GM13977 (cell line): ENCODE data around the gene STX8.
"Not testable (repeated sequence)": the region's sequence is repeated elsewhere in the genome, so short reads cannot be mapped to it uniquely, and the experiment has no call there.

ENCODE experiments used
- DNase-seq: peaks from one replicate; pipeline ENCODE4 v3.0.0; 2012; ENCODE audit warnings: low spot score
- in situ Hi-C: fragments of 300-500 bp; cut with MboI; formaldehyde crosslinking; loops from one replicate; pipeline ENCODE4 v1.12.0; 2022; ENCODE audit warnings: low sequenced_read_pairs, low pct_unique_long_range_greater_than_20kb, mixed read lengths, inconsistent platforms; ENCODE audit not compliant: unreplicated experiment
- TF ChIP-seq, protein P1 (sequence below): IDR thresholded peaks from 2 replicates; pipeline ENCODE4 v1.5.1; 2012; ENCODE audit warnings: mild to moderate bottlenecking, control low read depth; ENCODE audit not compliant: insufficient read depth; ENCODE audit errors: extremely low read depth, missing control alignments

STX8 gene

GRCh38 chr17:9382626-9383025 lies 193.0 kb downstream of the STX8 start:
- no peak for DNase-seq
- in situ Hi-C loops: no loop called here
- TF ChIP-seq, protein P1, sequence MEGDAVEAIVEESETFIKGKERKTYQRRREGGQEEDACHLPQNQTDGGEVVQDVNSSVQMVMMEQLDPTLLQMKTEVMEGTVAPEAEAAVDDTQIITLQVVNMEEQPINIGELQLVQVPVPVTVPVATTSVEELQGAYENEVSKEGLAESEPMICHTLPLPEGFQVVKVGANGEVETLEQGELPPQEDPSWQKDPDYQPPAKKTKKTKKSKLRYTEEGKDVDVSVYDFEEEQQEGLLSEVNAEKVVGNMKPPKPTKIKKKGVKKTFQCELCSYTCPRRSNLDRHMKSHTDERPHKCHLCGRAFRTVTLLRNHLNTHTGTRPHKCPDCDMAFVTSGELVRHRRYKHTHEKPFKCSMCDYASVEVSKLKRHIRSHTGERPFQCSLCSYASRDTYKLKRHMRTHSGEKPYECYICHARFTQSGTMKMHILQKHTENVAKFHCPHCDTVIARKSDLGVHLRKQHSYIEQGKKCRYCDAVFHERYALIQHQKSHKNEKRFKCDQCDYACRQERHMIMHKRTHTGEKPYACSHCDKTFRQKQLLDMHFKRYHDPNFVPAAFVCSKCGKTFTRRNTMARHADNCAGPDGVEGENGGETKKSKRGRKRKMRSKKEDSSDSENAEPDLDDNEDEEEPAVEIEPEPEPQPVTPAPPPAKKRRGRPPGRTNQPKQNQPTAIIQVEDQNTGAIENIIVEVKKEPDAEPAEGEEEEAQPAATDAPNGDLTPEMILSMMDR: no peak

DNA sequence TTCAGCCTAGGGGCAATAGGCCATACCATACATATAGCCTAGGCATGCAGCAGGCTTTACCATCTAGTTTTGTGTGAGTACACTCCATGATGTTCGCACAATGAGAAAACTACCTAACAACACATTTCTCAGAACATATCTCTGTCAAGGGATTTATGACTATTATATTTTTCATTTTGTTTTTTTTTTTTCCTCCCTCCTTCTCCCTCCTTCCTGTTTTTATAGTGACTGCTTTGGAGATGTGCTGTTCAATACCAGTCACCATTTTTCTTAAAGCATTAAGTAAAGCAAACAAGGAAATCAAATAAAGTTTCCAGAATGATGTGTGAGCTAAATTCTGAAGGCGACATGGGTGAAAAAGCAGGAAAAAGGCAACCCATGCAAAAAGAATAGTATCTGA lies 194.6 kb downstream of the STX8 start:
- in situ Hi-C loops: no loop called here
- TF ChIP-seq, protein P1: no peak
- DNase-seq: no peak

- in situ Hi-C loops: no loop called here
- TF ChIP-seq, protein P1: no peak
- DNase-seq: no peak
Measured at GRCh38 chr17:9380361-9380760, 195.3 kb downstream of the STX8 start.

DNA sequence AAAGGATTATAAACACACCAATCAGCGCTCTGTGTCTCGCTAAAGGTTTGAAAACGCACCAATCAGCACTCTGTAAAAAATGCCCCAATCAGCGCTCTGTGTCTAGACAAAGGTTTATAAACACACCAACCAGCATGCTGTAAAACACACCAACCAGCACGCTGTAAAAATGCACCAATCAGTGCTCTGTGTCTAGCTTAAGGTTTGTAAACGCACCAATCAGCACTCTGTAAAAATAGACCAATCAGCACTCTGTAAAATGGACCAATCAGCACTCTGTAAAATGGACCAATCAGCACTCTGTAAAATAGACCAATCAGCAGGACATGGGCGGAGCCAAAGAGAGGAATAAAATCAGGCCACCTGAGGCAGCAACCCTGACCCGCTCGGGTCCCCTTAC lies 199.4 kb downstream of the STX8 start:
- in situ Hi-C loops, DNase-seq: not testable (repeated sequence)

- TF ChIP-seq, protein P1: no peak
- DNase-seq: no peak
- in situ Hi-C loops: no loop called here
Measured at GRCh38 chr17:9371019-9371418, 204.6 kb downstream of the STX8 start.

DNA sequence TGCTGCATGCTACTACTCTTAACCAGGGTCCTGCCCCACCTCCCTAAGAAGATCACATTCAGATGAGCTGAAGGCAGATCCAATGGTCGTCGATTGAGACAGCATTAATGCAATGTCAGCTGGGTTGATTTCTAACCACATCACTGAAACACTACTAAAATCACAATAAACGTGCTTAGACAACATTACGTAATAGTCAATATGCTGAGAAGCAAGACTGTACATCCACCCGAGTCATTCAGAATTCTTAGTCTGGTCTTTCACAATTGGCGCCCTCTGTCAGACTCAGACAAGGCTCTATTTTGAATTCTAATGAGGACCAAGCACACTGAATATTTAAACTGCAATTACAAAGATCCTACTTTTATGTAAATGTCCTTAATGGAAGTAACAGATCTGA lies 205.2 kb downstream of the STX8 start:
- TF ChIP-seq, protein P1: no peak
- in situ Hi-C loops: no loop called here
- no peak for DNase-seq

DNA sequence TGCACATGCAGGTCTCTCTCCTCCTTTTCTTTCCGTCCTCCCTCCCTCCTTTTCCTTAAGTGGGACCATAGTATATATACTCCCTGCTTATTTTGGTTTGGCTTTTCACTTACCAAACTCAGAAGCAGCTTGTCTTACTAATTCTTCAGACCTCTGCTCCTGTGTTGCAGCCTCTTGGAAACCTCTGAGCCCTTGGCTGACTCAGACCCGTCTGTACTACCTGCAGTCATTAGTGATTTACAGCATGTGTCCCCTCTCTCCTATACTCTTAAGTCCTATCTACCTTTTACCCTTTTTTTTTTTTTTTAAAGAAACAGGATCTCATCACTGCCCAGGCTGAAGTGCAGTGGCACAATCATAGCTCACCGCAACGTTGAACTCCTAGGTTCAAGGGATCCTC lies 207.0 kb downstream of the STX8 start:
- in situ Hi-C loops: no loop called here
- no peak for DNase-seq
- TF ChIP-seq, protein P1: no peak
